Effector CD8-positive, alpha-beta T cell (primary cell): ENCODE results near the gene LRP8.

Experiments
- DNase-seq: peaks from one replicate; lab custom pipeline; 2025; lab: John Stamatoyannopoulos, UW

LRP8 gene

DNA sequence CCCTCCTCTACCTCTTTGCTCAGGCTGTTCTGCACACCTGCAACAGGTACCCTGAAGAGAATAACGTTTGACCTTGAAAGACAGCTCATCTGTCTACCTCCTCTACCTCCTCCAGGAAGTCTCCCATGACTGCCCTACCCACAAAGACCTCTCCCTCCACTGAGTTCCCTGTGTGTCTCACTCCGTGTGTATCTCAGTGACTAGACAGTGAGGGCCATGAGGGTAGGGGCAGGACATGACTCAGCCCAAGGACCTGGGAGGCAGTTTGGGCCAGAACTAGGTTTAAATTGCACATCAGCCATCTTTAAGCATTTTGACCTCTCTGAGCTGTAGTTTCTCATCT, 32.0 kb upstream of the LRP8 start:
- no peak for DNase-seq

DNA sequence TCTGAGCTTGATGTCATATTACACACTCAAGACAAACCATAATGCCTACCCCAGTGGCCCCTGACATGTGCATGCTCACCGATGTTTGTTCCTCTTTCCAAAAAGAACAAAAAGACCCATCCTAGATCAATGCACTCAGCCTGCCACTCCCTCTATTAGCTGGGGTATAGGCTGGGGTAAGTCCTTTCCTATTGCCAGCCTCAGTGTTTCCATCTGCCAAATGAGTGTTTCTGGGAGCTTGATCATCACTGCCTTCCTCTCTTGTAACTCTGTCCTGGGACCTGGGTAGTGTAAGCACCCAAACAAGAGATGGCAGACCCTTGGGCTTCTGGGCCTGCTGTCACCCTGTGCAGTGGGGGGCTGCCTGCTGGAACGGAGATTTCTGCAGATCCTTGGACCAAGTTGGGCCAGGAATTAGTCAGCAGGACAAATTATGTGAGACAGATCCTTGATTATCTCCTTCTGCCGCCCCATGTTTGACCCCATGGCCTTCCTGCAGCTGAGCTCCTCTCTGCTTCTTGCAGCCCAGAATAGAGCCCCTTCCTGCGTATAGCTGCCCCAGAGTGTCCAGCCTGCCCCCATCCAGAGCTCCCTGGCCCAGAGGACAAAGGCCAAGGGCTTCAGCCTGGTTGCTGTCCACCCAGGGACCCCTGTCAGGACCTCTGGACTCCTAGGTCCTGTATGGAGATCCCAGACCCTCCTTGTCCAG, 31.5 kb upstream of the LRP8 start:
- DNase-seq = no peak

DNA sequence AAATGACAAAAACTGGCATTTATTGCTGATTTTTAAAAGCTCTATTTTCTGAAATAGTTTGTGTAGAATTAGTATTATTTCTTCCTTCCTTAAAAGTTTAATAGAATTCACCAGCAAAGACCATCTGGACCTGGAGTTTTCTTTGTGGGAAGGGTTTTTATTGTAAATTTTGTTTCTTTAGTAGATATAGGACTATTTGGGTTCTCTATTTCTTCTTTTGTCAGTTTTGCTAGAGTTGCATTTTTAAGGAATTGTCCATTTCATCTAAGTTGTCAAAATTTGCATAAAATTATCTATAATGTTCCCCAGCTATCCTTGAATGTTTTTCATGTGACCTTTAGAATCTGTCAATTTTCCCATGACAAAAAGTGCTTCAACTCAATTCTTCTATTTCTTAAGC, 28.8 kb upstream of the LRP8 start:
- no peak for DNase-seq

DNA sequence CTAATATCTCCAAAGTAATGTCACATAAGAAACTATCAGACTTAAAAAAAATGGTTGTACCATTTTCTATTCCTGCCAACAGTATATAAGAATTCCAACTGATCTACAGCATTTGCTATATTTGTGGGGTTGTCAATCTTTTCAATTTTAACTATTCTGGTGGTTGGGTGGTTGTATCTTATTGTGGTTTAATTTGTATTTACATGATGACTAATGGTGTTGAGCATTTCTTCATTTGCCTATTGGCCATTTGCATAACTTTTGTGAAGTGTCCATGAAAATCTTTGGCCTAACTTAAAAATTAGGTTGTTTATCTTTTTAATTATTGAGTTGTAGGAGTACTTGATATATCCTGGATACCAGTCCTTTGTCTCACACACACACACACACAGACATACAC, 26.2 kb upstream of the LRP8 start:
- no peak for DNase-seq

DNA sequence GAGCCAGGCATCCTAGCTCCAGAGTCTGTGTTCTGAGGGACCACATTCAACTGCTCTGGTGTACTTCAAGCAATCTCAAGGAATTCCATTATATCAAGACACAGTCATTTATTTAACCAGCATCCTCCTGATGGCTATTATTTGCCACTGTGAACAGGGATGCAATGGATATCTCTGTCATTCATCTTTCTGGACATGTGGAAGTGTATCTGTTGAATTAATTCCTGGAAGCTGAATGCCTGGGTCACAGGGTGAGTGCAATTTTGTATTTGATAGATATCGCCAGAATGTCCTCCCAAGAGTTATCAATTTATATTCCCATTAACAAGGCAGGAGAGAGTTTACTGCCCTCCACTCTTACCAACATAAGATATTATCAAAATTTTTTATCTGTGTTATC, 24.7 kb upstream of the LRP8 start:
- DNase-seq = no peak

DNA sequence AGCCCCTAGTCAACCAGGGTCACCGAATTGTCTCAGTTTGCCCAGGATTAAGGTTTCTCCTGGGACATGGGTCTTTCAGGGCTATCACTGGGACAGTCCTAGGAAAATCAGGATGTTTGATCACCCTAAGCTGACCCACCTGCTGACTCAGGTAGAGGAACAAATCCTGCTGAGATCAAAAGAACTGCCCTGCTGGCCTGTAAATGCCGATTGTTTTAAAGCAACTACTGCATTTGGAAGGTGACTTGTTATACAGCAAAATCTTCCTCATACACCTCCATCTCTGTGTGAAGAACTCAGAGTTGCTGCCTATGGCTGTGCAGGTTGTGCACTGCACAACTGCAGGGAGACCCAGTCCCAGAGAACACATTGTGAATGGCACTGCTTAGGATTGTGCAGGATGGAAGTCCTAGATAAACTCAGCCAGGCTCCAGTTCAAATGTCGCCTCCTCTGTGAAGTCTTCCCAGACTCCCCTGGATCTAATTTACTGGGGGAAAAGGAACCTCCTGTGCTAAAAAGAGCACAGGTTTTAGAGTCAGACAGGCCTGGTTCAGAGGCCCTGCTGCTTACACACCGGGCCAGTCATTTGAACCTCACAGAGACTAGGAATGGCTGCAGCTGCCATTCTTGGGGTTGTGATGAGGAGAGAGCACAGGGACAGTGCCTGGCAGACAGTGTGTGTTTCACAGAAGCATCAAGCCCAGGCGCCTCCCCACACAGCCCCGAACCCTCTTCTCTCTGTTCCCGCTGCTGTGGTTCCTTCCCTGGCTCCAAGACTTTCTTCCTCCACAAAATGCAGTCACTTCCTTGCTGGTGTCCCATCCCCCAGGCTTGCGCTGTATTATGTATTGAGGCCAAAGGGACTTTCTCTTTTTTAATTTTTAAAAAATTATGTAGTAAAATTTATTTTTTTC, 23.2 kb upstream of the LRP8 start:
- DNase-seq = no peak

DNA sequence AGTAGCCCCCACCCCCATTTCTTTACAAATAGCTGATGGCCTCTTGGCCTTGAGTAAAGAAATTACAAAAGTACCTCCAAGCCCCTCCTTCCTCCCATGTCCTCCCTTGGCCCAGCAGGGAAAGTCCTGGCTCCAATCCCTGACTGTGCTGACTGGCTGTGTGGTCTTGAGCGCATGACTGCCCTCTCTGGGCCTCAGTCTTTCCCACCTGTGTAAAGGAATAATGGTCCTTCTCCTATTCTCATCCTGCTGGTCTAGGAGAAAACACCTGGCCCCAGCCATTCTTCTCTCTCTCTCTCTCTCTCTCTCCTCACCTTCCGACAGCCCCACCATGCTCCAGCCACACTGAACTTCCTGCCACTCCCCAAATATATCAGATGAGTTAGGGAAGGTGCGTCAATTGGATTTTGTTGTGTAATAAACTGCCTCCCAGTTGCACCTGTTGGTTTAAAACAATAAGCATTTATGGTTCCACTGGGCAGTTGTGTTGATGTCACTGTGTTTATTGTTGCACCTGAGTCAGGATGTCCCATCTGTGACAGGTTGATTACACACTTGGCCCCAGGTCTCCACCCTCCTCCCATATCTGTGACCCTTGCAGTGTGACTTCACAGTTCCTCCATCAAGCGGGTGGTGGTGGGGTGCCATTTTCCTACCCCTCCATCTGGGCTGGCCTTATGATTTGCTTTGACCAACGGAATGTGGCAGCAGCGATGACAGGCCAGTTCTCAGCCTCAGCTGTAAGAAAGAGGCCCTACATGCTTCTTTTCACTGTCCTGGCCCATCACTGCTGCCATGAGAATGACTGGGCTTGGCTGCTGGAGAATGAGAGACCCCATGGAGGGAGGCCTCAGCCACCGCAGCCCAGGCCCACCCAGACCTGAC, 22.3 kb upstream of the LRP8 start:
- DNase-seq = no peak

DNA sequence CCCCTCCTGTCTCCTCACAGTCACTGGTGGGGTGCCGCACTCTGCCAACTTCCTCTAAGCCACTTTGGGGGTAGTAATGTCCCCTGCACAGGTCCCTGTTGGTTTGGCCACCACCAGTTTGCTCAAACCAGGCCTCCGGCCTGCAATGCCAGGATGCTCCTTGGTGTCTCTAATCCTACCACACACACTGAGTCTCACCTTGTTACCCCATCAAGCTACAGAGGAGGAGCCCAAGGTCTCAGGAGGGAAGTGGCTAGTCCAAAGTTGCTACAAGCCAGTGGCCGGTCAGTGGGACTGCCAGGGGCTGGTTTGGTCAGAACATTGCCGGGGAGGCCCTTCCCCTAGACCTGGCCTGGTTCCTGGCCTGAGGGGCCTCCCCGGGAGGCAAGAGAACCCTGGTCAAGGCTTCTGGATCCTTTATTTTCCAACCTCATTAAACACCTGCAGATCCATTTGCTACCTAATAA, 21.5 kb upstream of the LRP8 start:
- DNase-seq = no peak

DNA sequence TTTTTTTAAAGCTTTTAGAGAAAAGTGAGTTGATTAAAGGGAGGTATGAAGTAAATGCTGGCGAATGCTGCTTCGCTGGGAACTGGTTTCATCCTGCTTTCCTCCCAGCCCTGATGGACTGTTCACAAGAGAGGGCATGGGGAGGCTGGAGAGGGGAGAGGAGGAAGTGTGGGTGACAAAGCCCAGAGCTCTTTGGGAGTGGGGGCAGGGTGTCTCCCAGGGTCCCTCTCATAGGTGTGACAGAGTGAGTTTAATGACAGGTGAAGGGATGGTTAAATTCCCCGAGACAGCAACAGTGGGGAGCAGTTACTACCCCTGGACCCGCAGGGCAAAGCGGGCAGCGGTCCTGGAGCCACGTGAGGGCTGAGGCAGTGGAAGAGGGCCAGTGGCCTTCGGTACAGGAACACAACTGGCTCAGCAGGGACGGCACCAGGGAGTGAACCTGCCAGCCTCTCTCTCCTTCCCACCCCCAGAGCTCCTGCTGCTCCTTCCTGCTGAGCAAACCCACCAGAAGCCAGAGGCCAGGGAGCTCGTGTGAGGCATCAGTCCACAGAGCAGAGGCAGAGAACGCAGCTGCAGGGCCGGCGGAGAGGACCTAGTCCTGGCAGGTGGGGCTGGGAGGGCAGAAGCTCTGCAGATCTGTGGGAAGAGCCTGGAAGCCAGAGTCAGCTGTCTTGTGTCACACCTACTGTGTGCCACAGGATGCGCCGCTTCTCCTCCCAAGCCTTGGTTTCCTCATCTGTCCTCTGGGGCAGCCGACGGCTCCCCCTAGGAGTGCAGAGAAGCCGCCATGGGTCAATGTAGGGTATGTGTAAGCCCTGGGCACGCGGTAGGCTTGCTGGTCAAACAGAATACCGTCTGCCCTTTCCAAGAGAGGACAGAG, 20.9 kb upstream of the LRP8 start:
- no peak for DNase-seq

DNA sequence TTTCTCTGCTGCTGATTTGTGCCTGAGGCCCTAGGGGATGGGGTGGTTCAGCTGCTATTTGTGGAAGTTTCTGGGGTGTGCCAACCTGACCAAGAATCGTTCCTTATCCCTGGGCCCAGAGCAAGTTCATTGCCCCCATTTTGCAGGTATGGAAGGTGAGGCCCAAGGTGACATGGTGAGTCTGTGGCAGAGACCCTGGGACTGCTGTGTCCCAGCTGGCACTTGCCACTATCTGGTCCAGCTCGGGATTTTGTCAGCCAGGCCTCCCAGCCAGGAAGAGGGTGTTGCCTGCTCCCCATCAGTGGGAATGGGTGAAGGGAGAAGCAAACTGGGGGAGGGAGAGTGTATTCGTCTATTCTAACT, 18.9 kb upstream of the LRP8 start:
- no peak for DNase-seq

DNA sequence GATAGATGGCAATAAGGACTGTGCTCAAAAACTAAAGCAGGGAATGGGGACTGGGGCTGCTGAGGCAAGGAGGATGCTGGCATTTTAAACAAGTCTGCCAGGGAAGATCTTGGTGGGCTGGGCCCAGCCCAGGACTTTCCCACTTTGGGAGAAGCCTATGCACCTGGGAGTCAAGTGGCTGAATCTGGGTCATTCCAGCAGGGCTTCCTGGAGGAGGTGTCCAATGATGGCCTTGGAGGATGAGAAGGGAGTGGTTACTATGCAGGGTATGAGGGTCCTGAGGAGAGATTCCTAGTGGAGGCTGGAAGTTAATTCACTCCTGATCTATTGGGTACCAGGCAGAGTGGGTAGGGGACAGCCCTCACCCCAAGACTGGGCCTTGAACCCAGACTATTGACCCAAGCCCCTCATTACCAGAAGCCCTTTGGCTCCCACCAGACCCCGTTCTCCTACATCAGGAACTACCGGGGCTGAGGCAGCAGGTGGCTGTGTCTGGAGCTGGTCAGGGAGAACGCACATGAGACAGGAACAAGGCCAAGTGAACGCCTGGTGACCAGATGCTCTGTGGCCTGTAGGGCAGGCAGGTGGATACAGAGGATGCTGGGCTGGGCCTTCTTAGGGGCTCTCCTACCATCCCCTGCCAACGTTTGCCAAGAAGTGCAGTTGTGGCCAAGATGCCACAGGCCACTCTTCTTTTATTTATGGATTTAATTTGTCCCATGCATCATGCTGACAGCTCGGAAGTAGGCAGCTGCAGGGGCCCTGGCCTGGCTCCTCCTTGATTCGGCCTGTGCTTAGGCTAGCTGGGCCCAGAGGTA, 18.3 kb upstream of the LRP8 start:
- DNase-seq = no peak

DNA sequence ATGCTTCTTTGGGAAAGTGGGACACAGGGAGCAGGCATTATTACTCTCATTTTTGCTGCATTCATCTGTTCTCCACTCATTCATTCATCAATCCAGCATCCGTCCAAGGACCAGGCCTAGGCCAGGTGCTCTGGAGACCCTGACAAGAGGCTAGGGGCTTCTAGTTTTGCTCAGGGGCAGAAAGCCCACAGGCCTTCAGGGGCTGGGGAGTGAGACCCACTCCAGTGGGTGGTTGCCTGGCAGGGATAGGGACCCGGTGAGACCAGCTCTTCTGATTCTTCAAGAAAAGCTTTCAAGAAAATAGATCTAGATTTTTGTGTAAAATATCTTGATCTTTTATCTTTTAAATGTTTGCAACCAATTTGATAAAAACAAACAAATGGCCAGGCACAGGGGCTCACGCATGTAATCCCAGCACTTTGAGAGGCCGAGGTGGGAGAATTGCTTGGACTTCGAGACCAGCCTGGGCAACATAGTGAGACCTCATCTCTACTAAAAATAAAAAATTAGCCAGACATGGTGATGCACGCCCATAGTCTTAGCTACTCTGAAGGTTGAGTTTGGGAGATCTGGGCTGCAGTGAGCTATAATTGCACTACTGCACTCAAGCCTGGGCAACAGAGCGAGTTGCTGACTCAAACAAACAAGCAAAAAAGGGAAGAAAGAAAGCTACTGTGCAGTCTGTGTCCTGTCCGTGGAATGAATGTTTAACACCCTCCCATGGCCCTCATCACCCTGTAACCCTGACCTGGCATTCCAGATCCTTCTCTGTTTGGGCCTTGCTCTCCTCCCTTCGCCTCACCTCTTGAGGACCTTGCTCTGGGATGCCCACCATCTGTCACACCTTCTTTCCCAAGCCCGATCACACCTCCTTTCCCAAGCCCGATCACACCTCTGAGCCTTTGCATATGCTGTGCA, 17.3 kb upstream of the LRP8 start:
- DNase-seq = no peak

DNA sequence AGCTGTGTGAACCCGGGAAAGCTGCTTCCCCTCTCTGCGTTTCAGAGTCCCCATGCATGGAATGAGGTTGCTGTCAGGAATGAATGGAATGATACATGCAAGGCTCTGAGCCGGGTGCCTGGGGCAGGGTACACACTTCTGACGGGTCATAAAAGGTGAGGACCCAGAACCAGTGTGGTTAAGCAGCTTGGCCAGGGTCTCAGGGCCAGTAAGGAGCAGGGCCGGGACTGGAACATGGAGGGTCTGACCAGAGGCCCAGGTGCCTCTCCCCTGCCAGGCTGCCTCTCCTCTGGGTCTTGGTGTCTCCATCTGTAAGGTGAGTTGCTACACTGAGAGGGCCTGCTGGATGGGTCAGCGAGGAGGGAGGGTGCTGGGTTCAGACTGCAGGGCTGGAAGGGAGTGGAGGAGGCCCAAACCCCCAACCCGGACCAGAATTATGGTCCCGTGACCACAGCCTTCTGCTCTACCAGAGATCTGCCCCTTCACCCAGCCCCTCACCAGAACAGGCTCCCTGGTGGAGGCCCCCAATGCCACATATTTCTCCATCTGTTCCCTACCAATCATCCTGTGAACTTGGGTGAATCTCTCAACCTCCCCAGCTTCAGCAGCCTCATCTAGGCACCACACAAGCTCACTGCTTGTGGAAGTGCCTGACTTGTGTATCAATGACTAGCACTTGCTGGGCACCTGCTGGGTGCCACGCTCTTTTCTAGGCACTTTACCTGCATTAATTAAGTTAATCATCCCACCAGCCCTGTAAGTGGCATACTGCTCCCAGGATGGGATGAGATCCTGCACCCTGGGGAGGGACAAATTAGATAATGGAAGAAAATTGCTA, 16.2 kb upstream of the LRP8 start:
- no peak for DNase-seq

DNA sequence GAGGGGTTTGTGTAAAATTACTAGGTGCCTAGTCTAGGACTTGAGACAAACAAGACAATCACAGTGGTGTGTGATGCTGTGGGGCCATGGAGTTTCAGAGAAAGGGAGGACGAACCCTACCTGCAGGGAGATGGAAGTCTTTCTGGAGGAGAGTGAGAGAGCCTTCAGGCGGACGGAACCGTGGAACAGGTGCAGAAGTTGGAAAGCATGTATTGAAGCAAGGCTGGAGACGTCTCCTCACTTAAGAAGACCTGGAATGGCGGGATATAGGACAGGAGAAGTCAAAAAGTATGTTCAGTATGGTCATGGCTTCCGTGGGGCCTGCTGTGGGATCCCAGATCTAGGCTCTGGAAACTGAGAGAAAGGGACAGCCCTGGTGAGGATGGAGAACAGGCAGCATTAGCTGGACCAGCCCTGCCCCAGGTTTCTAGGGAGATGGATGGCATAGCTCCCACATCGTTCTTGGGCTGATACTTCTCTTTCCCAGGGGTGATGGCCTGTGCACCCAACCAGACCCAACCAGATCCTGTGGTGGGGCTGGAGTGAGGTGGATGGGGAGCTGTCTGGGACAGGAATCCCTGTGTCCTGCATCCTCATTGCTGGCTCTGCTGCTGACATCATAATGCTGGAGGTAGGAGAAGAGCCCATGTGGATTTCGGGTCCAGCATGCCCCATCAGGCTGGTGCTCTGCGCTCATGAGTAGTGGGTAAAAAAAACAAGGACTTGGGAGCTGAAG, 15.0 kb upstream of the LRP8 start:
- no peak for DNase-seq

DNA sequence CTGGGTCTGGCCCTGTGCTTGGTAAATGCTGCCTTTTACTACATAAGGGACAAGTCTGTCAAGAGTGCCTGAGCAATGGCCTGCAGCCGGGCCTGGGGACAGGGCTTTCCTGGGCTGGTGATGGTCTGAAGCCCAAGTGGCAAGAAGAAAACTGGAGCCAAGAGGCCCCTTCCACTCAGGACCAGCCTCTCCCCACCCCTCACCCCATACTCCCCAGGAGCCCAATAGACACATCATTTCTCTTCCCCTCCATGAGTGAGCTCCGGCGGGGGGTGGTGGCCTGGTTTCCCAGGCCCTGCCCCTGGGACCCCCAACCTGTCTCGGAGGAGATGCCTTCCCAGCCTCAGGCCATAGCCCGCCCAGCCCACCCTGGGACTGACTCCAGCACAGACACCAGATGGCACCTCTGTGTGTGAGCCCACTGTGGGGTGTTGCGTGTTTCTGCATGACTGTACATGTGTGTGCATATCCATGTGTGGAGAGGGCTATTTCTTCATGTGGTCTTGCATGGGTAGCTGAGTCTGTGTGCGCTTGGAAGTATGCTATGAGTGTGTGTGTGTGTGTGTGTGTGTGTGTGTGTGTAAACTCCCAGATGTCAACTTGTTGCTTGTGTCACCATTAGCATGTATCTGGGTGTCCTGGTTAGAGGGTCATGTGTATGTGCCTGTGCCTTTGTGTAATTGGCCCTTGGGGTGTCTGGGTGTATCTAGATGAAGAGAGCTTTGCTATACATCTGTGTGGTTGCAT, 14.3 kb upstream of the LRP8 start:
- DNase-seq = no peak

DNA sequence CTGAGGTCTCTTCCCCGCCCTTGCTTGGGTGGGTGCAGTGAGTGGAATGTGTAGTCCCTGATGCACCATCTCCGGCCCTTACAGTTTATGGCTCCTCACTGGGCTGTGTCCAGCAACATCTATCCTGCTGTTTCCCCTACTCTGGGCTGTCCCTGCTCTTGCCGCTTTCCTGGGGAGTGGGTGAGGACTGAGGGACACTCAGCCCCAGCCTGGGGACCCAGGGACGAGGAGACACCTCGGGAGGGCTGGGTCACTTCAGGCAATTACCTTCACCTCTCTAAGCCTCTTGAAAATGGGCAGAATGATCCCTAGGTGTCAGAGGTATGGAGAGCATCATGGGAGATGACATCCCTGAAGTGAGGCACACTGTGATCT, 13.6 kb upstream of the LRP8 start:
- DNase-seq = no peak
